ENCODE data around the gene KIF26B.
"Not testable (repeated sequence)": the region's sequence is repeated elsewhere in the genome, so short reads cannot be mapped to it uniquely, and the experiment has no call there.

Gene KIF26B

GRCh38 chr1:245311887-245312536 is 157.2 kb downstream of the KIF26B start:
- no peak for DNase-seq (ENCODE audit: low read depth)
- H3K4me3 ChIP-seq (ENCODE audit: low read depth, low read length): no peak overlapping the region
- no peak for TF ChIP-seq CTCF (conservative IDR thresholded peaks at IDR 0.05; ENCODE audit: low read depth, low read length)

GRCh38 chr1:245313576-245313975 is 158.8 kb downstream of the KIF26B start:
- DNase-seq (ENCODE audit: low read depth): no peak
- H3K4me3 ChIP-seq (ENCODE audit: low read depth, low read length): no peak overlapping the region
- TF ChIP-seq CTCF (conservative IDR thresholded peaks at IDR 0.05; ENCODE audit: low read depth, low read length): no peak

GRCh38 chr1:245316784-245317183 is 162.0 kb downstream of the KIF26B start:
- DNase-seq (ENCODE audit: low read depth): no peak
- no peak for TF ChIP-seq CTCF (conservative IDR thresholded peaks at IDR 0.05; ENCODE audit: low read depth, low read length)
- no peak overlapping the region for H3K4me3 ChIP-seq (ENCODE audit: low read depth, low read length)

GRCh38 chr1:245317217-245317616 is 162.4 kb downstream of the KIF26B start:
- no peak for TF ChIP-seq CTCF (conservative IDR thresholded peaks at IDR 0.05; ENCODE audit: low read depth, low read length)
- no peak for DNase-seq (ENCODE audit: low read depth)
- H3K4me3 ChIP-seq (ENCODE audit: low read depth, low read length): no peak overlapping the region

- H3K4me3 ChIP-seq (ENCODE audit: low read depth, low read length): no peak overlapping the region
- no peak for TF ChIP-seq CTCF (conservative IDR thresholded peaks at IDR 0.05; ENCODE audit: low read depth, low read length)
- DNase-seq (ENCODE audit: low read depth): no peak
These were observed 164.3 kb downstream of the KIF26B start for GRCh38 chr1:245319094-245319493.

- H3K4me3 ChIP-seq (ENCODE audit: low read depth, low read length): no peak overlapping the region
- DNase-seq (ENCODE audit: low read depth): no peak
- TF ChIP-seq CTCF (conservative IDR thresholded peaks at IDR 0.05; ENCODE audit: low read depth, low read length): no peak
These were observed 167.9 kb downstream of the KIF26B start for GRCh38 chr1:245322673-245323072.

GRCh38 chr1:245323765-245324164 is 169.0 kb downstream of the KIF26B start:
- H3K4me3 ChIP-seq (ENCODE audit: low read depth, low read length); DNase-seq (ENCODE audit: low read depth): not testable (repeated sequence)
